NCI-H1417 treated with DMSO at 0.1 percent for 48 hours (cell line): ENCODE measurements around the gene ACOD1.
"Not testable (repeated sequence)": the region's sequence is repeated elsewhere in the genome, so short reads cannot be mapped to it uniquely, and the experiment has no call there.

Experiments used
- DNase-seq: peaks from one replicate; lab custom pipeline; 2025; lab: John Stamatoyannopoulos, UW

The ACOD1 gene

DNA sequence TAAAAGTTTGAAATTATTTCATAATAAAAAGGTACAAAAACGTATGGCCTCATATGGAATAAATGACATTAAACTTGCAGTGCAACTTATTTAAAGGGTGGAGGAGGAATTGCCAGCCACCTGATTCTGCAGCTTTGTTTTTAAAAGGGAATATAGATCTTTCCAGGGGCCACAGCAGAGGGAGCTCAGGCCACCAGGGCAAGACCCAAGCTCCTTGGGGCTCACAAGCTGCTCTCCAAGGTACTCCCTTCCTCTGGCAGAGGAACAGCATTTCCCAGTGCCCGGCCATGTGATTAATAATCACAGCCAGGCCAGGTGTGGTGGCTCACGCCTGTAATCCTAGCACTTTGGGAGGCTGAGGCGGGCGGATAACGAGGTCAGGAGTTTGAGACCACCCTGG, 6.2 kb downstream of the ACOD1 start:
- DNase-seq, result no peak

DNA sequence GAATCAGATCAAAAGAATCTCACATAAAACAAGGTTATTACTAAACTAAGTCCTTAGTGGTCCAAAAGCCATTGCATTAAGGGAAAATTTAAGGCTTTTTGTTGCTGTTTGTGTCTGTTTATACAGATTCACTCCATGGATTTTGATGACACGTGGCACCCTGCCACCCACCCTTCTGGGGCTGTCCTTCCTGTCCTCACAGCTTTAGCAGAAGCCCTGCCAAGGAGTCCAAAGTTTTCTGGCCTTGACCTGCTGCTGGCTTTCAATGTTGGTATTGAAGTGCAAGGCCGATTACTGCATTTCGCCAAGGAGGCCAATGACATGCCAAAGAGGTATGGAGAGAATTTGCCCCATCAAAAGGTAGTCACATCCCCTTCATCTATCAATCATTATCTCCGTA, 6.9 kb downstream of the ACOD1 start:
- DNase-seq, result no peak

DNA sequence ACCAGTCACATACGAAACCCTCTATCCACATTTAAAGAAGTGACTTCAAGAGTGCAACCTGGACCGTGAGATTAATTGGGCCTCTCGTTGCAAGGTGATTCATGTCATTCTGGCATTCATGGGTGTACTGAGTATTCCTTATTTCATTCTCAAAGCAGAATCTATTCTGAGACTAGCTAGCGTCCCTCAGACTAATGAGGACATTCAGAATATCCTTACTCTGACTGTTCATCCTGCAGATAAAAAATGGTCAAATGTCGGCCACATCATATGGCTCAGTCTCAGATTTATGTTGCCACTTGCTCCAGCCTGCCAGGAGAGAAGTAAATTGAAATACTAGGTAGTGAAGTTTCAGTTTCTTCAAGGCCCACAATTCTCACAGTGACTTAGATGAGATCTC, 7.3 kb downstream of the ACOD1 start:
- DNase-seq, result no peak

DNA sequence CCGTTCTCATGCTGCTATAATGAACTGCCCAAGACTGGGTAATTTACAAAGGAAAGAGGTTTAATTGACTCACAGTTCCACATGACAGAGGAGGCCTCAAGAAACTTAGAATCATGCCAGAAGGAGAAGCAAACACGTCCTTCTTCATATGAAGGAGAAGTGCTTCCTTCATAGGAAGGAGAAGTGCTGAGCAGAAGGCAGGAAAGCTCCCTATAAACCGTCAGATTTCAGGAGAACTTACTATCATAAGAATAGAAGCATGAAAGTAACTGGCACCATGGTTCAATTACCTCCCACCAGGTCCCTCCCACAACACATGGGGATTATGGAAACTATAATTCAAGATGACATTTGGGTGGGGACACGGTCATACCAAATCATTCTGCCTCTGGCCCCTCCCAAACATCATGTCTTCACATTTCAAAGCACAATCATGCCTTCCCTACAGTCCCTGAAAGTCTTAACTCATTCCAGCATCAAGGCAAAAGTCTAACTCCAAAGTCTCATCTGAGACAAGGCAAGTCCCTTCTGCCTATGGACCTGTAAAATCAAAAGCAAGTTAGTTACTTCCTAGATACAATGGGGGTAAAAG, 10.6 kb downstream of the ACOD1 start:
- no peak for DNase-seq

DNA sequence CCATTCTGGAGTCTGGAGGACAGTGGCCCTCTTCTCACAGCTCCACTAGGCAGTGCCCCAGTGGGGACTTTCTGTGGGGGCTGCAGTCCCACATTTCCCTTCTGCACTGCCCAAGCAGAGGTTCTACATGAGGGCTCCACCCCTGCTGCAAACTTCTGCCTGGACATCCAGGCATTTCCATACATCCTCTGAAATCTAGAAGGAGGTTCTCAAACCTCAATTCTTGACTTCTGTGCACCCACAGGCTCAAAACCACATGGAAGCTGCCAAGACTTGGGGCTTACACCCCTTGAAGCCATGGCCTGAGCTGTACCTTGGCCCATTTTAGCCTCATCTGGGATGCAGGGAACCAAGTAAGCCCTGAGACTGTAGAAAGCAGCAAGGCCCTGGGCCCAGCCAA, 11.4 kb downstream of the ACOD1 start:
- DNase-seq, result not testable (repeated sequence)

DNA sequence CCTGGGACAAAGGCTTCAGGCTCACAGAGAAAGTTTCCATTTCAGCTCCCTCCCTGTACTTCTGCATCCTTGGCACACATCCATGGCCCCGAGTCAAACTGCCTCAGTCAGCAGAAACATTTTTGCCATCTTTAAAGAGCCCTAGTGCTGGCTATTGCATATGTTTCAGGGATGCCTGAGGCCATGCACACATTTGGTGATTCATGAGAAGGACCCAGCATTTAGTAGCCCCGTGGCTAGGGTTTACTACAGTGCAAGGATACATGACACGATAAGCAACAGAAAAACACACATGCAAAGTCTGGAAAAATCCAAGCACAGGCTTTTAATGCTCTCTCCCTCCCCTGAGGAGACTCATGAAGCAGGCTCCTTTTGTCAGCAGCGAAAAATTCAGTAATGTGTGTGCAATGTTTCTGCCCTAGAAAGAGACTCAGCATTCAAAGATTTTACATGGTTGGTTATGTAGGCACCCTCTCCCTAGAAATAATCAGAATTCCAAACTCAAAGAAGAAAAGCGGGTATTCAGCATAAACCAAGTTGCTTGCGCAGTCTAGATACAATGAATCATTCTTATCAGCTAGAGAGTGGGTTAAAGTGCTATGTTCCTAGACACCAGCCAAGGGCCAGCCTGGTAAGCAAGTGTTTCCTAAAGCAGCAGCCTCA, 17.6 kb downstream of the ACOD1 start:
- DNase-seq, result no peak

DNA sequence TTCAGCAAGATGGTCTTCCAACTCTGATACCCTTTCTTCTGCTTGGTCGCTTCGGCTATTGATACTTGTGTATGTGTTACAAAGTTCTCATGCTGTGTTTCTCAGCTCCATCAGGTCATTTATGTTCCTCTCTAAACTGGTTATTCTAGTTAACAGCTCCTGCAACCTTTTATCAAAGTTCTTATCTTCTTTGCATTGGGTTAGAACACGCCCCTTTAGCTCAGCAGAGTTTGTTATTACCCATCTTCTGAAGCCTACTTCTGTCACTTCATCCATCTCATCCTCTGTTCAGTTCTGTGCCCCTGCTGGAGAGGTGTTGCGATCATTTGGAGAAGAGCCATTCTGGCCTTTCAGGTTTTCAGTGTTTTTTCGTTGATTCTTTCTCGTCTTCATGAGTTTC, 18.7 kb downstream of the ACOD1 start:
- DNase-seq, result no peak

DNA sequence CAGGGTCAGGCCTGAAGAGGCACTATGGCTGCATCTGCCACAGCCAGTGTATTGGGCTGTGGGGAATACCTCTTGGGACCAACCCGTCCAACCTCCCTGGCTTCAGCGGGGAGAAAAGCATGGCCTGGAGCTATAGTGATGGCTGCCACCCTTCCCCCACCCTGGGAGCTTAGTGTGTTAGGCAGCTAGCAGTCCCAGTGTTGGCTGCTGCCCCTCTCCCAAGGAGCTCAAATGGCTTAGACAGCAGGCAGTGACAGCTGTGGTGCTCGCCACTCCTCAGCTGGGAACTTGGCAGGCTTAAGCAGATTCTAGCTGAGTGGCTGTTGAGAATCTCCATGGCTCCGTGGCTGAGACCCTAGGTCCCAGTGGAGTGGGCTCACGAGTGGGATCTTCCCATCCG, 19.7 kb downstream of the ACOD1 start:
- no peak for DNase-seq

DNA sequence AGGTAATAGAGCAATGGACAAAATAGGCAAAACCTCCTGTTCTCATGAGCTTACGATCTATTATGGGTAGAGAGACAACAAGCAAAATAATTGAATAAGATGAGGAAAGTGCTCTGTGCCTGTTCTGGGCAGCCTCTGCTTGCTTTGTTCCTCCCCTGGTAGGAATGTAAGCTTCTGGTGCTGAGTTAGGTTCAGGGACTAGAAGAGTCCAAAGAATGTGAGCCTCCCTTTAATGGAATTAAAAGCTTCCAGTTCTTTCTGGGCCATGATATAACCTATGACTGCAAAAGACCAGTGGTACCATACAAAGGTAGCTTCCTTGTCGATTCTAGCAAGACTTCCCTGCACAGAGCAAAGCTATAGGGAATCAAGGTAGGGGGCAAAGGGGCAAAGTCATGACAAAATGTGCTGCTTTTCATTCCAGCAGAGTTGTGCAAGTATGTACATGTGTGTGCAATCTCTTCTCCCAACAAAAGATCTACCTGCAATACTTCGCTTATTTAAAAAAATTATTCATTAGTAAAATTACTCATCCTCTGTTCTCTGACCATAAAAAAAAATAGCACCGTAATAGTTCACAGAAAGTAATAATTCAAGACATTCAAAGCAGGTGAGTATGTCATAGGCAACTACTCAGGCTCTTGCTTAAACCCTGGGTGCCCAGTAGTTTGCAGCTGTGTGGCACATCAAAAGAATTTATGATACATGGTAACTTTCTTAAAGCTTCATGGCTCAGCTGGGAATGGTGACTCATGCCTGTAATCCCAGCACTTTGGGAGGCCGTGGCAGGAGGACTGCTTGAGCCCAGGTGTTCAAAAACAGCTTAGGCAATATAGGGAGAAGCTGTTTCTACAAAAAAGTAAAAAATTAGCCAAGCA, 21.4 kb downstream of the ACOD1 start:
- DNase-seq, result no peak

DNA sequence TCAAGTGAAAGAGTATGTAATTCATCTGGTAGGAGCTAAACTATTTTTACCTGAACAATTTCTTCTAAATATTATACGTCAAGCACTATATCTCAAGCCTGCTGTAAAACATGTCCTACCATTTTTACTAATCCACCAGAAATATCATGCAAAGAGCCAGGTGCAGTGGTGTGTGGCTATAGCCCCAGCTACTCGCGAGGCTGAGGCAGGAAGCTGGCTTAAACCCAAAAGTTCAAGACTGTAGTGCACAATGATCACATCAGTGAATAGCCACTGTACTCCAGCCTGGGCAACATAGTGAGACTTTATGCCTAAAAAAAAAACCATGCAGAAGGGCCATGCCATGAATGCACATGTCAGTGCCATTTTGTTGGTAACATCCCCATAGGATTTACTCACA, 22.9 kb downstream of the ACOD1 start:
- DNase-seq, result no peak

DNA sequence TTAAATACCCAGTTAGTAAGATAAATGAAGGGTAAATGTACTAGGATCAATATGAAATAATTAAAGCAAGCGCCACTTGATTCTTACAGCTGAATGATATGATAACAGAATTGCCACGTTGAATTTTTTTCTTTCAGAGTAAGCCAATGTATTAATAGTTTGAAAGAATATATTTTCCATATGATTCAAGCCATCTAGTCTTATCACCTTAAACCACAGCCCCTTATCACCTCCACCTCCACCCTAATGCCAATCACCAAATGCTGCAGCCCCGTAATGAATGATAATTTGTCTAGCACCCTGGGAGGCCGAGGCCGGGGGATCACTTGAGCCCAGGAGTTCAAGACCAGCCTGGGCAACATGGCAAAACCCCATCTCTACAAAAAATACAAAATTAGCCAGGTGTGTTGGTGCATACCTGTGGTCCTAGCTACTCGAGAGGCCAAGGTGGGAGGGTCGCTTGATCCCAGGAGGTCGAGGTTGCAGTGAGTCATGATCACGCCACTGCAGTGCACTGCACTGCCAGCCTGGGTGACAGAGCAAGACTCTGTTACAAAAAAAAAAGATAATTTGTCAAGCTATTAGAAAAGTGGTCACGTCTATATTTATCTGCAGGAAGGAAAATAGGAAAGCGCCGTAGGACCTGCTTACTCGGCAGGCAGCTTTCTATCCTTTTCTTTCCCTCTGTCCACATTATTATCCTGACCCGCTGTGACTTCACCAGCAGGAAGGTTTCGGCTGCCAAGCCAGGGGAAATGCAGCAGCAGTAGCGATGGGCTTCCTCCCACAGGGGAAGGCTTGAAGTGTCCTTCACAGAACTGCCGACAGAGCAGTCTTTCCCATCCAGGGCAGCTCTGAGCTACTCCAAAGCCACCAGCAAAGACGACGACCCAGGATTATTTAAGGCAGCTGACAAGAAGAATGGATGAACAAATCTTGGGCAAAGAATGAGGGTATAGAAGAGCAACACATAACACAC, 23.8 kb downstream of the ACOD1 start:
- DNase-seq, result no peak

DNA sequence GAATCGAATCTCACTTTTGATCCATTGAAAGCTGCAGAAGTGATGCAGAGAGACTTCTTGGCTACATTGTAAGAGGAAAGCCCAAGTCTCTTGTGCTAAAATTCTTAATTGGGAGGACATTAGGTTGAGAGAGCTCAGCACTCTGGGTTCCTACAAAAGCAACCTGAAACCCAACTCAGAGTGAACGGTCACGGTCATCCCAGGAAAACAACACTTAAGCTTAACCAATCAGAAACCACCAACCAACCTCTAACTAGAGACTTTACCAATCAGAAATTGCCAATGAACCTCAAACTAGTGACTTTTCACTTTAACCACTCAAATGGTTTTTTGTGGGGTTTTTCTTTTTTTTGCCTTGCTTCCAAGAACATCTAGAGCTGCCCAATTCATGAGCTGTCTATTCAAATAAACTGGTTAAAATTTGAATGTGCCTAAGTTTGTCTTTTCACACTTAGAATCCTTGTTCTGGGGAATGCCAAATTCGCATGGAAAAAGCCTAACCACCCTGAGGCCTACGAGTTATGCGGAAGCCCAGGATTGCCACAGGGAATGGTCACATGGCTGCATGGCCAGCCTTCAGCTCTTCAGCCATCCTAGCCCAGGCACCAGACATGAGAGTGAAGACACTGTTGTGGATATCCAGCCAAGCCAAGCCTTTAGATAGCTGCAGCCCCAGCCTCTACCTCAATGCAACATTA, 25.8 kb downstream of the ACOD1 start:
- DNase-seq, result no peak

DNA sequence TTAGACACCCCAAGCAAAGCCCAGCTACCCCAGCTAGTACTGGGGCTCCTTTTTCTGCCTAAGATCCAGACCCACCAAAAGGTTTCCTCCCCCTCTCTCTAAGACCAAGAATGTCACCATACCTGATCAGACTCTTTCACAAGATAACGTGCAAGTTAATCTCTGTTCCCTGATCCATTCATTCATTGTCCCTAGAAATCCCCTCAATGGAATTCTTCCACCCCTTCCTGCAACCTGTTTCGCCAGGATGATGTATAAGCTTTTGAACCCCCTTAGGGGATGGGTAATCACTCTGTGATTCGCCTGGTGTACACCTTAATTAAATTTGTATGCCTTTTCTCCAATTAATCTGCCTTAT, 26.3 kb downstream of the ACOD1 start:
- DNase-seq, result no peak

DNA sequence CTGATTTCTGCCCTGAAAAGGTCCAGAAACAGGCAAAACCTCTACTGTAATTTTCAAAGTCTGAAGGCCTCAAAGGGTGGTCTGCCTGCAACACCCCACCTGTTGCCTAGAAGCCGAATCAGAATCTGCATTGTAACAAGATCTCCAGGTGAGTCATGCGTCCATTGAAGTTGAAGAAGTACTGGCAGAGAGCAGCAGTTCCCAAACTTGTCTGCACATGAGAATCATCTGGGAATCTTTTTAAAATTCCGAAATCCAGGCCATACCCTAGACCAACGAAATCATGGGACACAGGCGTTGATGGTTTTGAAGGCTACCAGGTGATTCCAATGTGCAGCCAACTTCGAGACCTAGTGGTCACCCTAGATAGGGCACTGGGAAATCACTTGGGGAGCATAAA, 27.6 kb downstream of the ACOD1 start:
- DNase-seq, result no peak

DNA sequence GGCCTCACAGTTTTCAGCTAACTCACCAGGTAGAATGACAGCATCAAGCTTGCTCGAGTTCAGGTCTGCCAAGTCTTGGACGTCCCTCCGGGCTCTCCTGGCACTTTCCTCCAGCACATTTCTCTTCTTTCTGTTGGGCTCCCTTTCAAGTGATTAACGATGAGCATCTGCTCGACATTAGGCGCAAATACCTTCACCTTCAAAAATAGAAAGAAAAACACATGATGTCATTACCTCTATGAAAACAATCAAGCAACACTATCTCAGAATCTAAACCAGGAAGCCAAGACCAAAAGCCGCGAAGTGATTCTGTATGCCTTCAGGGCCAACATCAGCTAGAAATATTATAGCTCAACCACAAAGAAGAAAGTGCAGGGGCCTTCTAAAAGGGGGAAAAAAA, 28.2 kb downstream of the ACOD1 start:
- DNase-seq, result no peak

DNA sequence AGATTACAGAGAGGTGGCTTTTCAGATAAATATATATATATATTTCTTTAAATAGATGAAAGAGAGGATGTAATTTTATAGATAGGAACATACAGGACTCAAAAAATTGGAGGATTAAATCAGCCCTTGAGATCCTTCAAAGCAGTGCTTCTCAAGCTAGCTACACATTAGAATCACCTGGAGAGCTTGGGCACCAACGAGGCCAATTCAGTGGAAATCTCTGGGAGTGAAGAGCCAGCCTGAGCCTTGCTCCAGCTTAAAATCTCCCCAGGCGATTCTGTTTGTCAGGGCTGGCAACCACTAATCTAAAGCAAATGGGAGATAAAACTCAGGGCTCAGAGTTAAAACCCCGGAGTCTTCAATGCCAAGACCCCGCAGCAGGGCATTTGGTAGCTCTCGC, 28.6 kb downstream of the ACOD1 start:
- no peak for DNase-seq

DNA sequence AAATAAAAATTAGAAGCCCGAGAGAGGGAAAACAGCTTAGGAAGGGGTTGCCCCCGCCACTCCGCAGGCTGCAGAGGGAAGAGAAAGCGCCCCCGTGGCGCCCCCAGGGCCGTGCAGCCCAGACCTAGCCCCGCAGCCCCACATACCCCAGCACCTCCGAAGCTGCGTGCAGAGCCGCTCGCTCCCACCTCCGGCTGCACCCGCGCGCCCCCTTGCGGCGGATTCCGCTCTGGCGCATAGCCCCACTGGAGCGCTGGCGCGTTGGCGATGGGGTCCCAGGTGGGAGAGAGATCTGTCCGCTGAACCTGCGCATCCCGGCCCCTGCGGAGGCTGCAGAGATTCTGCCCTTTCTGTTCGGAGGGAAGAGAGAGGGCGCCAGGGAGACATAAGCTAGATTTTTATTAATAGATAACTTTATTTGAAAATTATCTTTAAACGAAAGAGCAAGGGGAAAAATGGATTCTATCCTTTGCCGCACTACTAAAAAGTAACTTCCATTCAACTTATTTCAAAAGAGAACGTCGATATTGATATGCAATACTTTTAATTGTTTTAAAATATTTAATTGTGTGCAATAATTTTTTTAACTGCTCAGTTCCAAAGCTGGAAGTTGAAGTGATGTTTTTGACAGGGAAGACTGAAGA, 31.9 kb downstream of the ACOD1 start:
- DNase-seq, result no peak

DNA sequence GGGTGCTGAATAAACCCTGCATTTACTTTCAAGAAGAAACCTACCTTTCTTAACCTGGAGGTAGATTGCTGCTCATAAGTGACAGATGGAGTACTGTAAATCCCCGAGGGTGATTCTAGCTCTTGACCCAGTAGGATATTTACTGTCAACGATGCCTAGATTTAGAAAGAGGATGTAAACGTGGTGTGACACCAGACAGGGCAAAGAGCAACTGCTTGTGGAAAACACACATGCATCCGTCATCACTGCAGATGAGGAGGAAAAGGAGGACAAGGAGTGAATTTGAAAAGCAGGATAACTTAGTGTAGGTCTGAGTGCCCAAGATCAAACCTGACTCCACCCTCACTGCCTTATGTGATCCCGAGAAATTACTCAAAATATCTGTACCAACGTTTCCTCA, 33.8 kb downstream of the ACOD1 start:
- no peak for DNase-seq

DNA sequence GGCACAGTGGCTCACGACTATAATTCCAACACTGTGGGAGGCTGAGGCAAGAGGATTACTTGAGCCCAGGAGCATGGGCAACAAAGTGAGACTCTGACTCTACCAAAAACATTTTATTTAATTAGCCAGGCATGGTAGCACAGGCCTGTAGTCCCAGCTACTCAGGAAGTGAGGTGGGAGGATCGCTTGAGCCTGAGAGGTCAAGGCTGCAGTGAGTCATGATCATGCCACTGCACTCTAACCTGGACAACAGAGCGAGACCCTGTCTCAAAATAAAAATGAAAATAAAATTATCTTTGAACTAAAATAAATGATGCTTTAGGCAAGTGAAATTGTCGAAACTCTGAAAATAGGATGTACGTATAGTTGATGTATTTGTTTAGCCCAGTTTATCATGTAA, 35.4 kb downstream of the ACOD1 start:
- DNase-seq, result no peak

DNA sequence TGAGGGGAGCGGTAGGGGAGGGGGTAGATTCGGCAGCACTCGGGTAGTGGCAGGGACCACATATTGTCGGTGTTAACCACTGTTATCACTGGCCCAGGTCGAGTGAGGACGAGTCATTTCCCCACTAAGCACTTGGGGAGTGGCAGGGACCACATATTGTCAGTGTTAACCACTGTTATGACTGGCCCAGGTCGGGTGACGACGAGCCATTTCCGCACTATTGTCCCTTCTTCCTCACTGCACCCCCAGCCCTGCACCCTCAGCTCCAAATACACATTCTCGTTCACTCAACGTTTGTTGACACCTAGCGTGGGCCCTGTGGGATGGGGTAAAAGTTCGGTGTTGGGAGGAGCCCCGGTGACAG, 43.1 kb downstream of the ACOD1 start:
- DNase-seq, result no peak
